Measurements from ENCODE around the gene KCNH3. TPM values are rescaled to one million over a fixed set of nuclear protein-coding genes. Genes with fewer than 3 reads are reported as not detected.

The KCNH3 gene
- polyA plus RNA-seq, 1 donor (not counting 4 experiments of a cell fraction or from before 2014, with no cell fraction given) = 0.08 TPM

GRCh38 chr12:49503674-49504180 is 35.1 kb upstream of the KCNH3 start:
- no peak overlapping the region for H2AFZ ChIP-seq (ENCODE audit: control insufficient read depth, low read length)
- dilution Hi-C loops (cut with MboI; ENCODE audit: extremely low pct_ligation_motif_present, low sequenced_read_pairs) = no loop called here
- TF ChIP-seq EZH2 (IDR thresholded peaks at IDR 0.05; ENCODE audit: low read length) (no peak), CTCF (optimal IDR thresholded peaks at IDR 0.05 in 1 of 3, IDR thresholded peaks at IDR 0.05 in 1 of 3, conservative IDR thresholded peaks at IDR 0.05 in 1 of 3; ENCODE audit: extremely low read depth in 1 of 3, insufficient read depth in 2 of 3, low read length in 3 of 3) (no peak)
- no peaks in the 10 kb centered on the region for H3K27me3 ChIP-seq (ENCODE audit: control insufficient read depth, extremely low read depth, insufficient read depth, low read length)
- no peaks in the 10 kb centered on the region for H4K20me1 ChIP-seq (ENCODE audit: control insufficient read depth, extremely low read depth, insufficient read depth, low read length)
- H3K4me1 ChIP-seq (ENCODE audit: control insufficient read depth, extremely low read depth, insufficient read depth, low read length) = peaks cover 43% of the 10 kb centered on the region
- H3K9me1 ChIP-seq (ENCODE audit: control insufficient read depth, extremely low read depth, insufficient read depth, low read length) = no peaks in the 10 kb centered on the region
- peak overlapping the region; percentile 50 for H3K4me2 ChIP-seq (ENCODE audit: control insufficient read depth, extremely low read depth, insufficient read depth, low read depth, low read length)
- peak overlapping the region in 1 of 3 experiments; percentile 22 for H3K4me3 ChIP-seq (ENCODE audit: control insufficient read depth in 2 of 3, extremely low read depth in 1 of 3, insufficient read depth in 2 of 3, low read depth in 1 of 3, low read length in 3 of 3)
- FAIRE-seq (peak; percentile 98), DNase-seq (ENCODE audit: low read depth, low spot score) (no peak)
- H3K27ac ChIP-seq (ENCODE audit: control insufficient read depth, insufficient read depth, low read length) = peak overlapping the region; percentile 52
- H3K36me3 ChIP-seq (ENCODE audit: control insufficient read depth in 2 of 2, extremely low read depth in 1 of 2, insufficient read depth in 2 of 2, low read length in 2 of 2) = peaks cover 0 to 3% of the 10 kb centered on the region in 2 experiments
- no peaks in the 10 kb centered on the region for H3K79me2 ChIP-seq (ENCODE audit: control insufficient read depth, insufficient read depth, low read length)
- peak overlapping the region; percentile 1 for H3K9ac ChIP-seq (ENCODE audit: control insufficient read depth, extremely low read depth, insufficient read depth, low read length)
- H3K9me3 ChIP-seq (ENCODE audit: control insufficient read depth, low read depth, low read length) = peaks cover 5% of the 10 kb centered on the region

GRCh38 chr12:49505672-49506071 is 33.2 kb upstream of the KCNH3 start:
- Histone ChIP-seq H3K4me1 (ENCODE audit: control insufficient read depth, extremely low read depth, insufficient read depth, low read length) (peaks cover 43% of the 10 kb centered on the region), H3K4me3 (ENCODE audit: control insufficient read depth in 2 of 3, extremely low read depth in 1 of 3, insufficient read depth in 2 of 3, low read depth in 1 of 3, low read length in 3 of 3) (no peak overlapping the region), H3K9me3 (ENCODE audit: control insufficient read depth, low read depth, low read length) (peaks cover 5% of the 10 kb centered on the region), H3K79me2 (ENCODE audit: control insufficient read depth, insufficient read depth, low read length) (no peaks in the 10 kb centered on the region), H3K9ac (ENCODE audit: control insufficient read depth, extremely low read depth, insufficient read depth, low read length) (no peak overlapping the region), H3K36me3 (ENCODE audit: control insufficient read depth in 2 of 2, extremely low read depth in 1 of 2, insufficient read depth in 2 of 2, low read length in 2 of 2) (no peaks in the 10 kb centered on the region), H2AFZ (ENCODE audit: control insufficient read depth, low read length) (no peak overlapping the region), H3K4me2 (ENCODE audit: control insufficient read depth, extremely low read depth, insufficient read depth, low read depth, low read length) (peak overlapping the region; percentile 9), H3K27me3 (ENCODE audit: control insufficient read depth, extremely low read depth, insufficient read depth, low read length) (no peaks in the 10 kb centered on the region), H4K20me1 (ENCODE audit: control insufficient read depth, extremely low read depth, insufficient read depth, low read length) (no peaks in the 10 kb centered on the region), H3K27ac (ENCODE audit: control insufficient read depth, insufficient read depth, low read length) (peak overlapping the region; percentile 6), H3K9me1 (ENCODE audit: control insufficient read depth, extremely low read depth, insufficient read depth, low read length) (no peaks in the 10 kb centered on the region)
- dilution Hi-C loops (cut with MboI; ENCODE audit: extremely low pct_ligation_motif_present, low sequenced_read_pairs) = no loop called here
- FAIRE-seq = peak; percentile 41
- TF ChIP-seq CTCF (optimal IDR thresholded peaks at IDR 0.05 in 1 of 3, IDR thresholded peaks at IDR 0.05 in 1 of 3, conservative IDR thresholded peaks at IDR 0.05 in 1 of 3; ENCODE audit: extremely low read depth in 1 of 3, insufficient read depth in 2 of 3, low read length in 3 of 3) = no peak
- TF ChIP-seq EZH2 (IDR thresholded peaks at IDR 0.05; ENCODE audit: low read length) = no peak
- DNase-seq (ENCODE audit: low read depth, low spot score) = no peak
